Suprapubic skin (tissue), 4 donors: ENCODE results near the gene FTCDNL1.

ENCODE experiments used
- EP300 ChIP-seq: sonication (generic); formaldehyde crosslinking; IDR thresholded peaks from one replicate; pipeline ENCODE4 v1.6.1; 2017; ENCODE audit warnings: antibody characterized with exemption
- POLR2A ChIP-seq, 2 donors: fragments of 450-650 bp; IDR thresholded peaks; one replicate each; pipeline ENCODE4 v1.6.1; 2017; ENCODE audit warnings: antibody characterized with exemption in 2 of 2, mild to moderate bottlenecking in 2 of 2, moderate library complexity in 2 of 2
- POLR2AphosphoS5 ChIP-seq, 3 donors: sonication (generic); formaldehyde crosslinking; IDR thresholded peaks; one replicate each; pipeline ENCODE4 v1.6.1; 2017; ENCODE audit warnings: antibody characterized with exemption in 3 of 3
- TF ChIP-seq, protein P1 (sequence below), 2 donors: fragments of 200-600 bp in 1 of 2; fragments of 450-650 bp in 1 of 2; sonication (generic) in 1 of 2; IDR thresholded peaks; one replicate each; pipeline ENCODE4 v1.5.1; 2016 to 2019; ENCODE audit warnings: antibody characterized with exemption in 2 of 2, mild to moderate bottlenecking in 1 of 2, moderate library complexity in 1 of 2

DNA sequence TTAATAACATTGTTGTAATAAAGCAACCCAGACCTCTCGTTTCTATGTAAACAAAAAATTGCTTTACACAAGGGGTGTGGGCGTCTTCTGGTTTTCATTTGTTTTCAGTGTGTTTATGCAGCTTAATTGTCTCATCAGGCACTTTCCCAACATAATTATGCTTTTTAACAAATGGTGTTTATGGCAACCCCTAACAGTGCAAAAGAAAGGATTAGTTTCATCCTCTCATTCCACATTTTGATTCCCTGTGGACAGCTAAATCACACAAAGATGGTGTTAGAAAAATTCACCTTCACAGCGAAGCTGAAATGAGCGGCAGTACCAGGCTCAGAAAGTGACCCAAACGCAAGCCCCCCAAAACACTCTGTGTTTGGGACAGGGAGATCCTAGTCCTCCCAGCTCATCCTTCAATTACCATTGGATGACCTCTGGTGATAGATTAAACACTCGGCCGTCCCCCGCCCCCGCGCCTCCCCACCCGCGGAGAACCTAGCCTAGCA lies 724 bp downstream of the FTCDNL1 start:
- TF ChIP-seq POLR2AphosphoS5 (IDR thresholded peaks at IDR 0.05) (no peak), EP300 (no peak), POLR2A (IDR thresholded peaks at IDR 0.05) (no peak)
- TF ChIP-seq, protein P1, sequence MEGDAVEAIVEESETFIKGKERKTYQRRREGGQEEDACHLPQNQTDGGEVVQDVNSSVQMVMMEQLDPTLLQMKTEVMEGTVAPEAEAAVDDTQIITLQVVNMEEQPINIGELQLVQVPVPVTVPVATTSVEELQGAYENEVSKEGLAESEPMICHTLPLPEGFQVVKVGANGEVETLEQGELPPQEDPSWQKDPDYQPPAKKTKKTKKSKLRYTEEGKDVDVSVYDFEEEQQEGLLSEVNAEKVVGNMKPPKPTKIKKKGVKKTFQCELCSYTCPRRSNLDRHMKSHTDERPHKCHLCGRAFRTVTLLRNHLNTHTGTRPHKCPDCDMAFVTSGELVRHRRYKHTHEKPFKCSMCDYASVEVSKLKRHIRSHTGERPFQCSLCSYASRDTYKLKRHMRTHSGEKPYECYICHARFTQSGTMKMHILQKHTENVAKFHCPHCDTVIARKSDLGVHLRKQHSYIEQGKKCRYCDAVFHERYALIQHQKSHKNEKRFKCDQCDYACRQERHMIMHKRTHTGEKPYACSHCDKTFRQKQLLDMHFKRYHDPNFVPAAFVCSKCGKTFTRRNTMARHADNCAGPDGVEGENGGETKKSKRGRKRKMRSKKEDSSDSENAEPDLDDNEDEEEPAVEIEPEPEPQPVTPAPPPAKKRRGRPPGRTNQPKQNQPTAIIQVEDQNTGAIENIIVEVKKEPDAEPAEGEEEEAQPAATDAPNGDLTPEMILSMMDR (IDR thresholded peaks at IDR 0.05) = no peak
